HG02588 (cell line): ENCODE data around the gene ANP32A.

Experiments used
- ATAC-seq: cut with Tn5 transposase; IDR thresholded peaks from one replicate; pipeline ENCODE4 v1.9.1; 2021; ENCODE audit warnings: mild to moderate bottlenecking, moderate library complexity; ENCODE audit not compliant: unreplicated experiment

Gene ANP32A

DNA sequence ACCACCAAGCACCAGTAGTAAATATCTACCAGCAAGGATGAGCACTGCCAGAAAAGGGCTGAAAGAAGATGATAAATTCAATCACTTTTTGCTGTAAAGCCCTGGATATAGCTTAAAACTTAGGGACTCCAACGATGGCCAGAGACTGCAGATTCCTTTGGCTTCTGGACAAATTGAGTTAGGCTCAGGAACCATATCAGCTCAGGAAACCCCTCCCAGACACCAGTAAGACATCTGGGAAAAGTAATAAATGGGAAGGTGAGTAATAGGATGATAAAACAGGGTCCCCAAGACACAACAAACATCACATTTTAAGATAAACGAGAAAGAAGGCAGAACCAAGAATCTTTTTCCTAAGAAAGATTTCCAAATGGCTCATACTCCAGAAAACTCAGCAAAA is 65.0 kb downstream of the ANP32A start:
- ATAC-seq, result no peak

DNA sequence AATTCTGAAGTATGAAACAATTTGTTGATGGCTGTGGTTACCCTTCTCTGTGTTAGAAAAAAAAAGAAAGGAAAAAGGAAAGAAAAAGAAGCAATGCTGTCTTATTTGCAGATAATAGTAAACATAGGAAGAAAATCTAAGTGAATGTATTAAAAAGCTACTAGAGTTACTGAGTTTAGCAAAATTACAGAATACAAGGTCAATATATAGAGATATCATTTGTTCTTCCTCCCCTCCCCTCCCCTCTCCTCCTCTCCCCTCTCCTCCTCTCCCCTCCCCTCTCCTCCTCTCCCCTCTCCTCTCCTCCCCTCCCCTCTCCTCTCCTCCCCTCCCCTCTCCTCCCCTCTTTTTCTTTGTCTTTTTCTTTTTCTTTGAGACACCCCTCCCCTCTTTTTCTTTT is 69.1 kb downstream of the ANP32A start:
- no peak for ATAC-seq

DNA sequence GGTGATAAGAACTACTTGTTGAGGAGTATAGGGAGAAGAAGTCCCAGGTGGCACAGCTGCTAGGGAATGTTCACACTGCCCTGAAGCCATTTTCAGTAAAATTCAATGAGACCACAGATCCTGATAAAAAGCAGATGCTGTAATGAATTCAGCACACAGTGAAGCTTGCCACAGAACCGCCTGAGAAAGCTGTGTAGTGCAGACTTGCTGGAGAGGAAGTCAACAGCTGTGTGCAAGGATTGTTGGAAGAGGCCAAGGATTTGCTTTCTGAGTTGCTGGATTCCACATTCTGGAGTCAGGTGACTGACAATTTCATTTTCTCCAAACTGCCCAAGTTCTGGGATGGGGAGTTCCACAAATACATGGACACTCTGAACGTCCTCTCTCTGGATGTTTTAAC is 70.9 kb downstream of the ANP32A start:
- no peak for ATAC-seq

DNA sequence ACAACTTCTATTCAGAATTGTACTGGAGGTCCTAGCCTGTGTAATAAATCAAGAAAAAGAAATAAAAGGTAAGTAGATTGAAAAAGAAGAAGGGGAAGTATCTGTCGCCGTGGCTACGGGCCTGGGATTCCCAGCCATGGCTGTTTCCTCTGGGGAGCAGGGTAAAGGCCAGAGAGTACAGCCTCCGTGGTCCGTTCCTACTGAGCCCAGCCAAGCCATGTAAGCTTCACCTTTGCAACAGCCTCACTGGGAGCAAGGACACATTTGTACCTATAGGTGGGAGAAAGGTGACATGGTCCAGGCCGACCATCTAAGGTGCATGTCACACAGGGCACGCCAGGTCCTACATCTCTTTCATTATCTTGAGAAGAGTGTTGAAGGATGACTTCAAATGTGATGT is 71.3 kb downstream of the ANP32A start:
- ATAC-seq, result no peak

DNA sequence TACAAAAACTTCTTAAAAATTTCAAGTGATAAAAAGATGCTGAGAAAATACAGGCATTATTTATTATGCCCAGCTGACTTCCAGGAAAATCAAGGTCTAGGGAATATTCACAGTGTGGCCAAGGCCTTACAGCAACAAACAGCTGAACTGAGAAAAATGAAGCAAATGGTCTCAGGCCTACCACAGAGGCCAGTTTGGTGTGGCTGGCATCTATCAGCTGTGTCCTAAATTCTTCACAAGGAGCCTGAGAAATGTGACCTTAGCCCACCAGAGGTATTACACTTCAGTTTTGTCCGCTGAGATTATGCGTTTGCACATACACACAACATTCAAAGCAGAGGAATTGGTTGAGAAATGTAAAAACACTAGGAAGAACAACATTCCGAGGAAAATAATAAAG is 77.4 kb downstream of the ANP32A start:
- no peak for ATAC-seq

DNA sequence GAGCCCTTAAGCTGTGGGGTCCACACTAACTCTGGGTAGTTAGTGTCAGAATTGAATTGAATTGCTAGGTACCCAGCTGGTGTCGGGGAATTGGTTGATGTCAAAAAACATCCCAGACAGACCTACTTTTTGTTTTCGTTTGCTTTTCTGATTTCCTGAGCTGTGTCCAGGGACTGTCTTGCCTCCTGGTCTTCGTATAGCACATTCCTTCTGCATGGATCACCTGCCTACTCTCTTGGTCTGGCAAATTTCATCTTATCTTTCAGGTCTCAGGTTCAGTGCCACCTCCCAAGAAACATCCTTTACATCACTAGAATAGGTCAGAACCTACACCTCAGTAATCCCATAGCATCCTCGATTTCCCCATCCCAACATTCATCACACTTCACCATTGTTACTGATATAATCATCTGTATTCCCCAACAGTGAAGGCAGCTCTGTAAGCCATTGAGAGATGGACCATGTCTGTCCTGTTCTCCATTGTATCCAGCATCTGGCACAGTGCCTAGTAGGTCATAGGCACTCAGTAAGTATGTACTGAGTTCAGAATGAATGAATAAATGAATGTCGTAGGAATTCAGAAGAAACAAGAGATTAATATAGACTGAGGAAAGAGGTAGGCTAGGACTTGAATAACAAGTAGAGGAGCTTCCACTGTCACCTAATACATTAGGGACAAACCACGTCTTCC is 81.2 kb downstream of the ANP32A start:
- no peak for ATAC-seq

DNA sequence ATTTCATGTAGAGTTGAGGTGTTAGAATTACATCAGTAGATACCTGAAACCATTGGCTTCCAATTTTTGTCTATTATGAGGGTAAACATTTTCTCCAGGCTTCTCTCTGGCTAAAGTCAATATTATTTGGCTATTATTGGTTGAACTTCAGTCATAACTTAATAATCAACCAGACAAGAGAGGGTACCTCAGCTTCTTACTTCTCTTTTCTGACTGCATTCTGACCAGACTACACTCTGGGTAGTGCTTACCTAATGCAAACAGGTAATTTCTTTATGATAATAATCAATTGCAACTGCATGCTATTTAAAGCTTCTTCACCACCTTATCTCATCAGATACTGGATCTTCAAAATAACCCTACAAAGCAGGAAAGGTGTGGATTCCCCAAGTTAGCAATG is 85.1 kb downstream of the ANP32A start:
- no peak for ATAC-seq

DNA sequence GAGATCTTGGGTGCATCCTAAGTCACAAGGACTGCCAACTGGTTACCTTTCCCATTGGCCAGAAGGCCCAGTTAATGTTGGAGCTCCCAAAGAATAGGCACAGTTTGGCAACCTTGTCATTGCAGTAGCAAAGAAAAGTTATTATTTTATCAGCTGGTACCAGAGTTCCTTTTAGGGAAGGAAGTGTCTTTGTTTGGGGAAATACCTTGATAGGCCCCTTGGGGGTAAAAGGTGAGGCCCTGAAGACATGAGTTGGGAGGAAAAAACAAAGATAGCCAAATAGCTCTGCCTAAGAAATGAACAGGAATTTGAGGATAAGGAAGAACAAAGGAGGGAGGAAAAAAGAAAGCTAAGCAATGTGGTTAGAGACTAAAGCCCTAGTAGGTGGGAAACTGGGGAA is 85.8 kb downstream of the ANP32A start:
- no peak for ATAC-seq

DNA sequence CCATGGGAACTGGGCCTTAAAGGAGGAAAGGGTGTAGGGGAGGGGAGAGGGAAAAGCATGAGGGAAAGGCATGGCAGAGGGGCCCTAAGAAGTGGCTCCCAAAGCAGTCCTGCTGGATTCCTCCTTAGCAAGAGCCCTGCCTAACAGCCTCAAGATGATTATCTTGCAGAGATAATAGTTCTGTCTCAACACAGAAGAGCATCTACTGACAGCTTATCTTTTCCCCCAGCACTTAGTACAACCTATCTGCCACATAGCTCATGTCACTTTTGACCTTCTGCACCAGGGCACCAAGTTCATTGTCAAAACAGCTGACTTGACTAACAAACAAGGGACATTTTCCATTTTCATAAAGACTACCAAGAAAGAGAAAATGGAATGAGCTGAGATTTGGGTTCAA is 86.3 kb downstream of the ANP32A start:
- ATAC-seq, result no peak

DNA sequence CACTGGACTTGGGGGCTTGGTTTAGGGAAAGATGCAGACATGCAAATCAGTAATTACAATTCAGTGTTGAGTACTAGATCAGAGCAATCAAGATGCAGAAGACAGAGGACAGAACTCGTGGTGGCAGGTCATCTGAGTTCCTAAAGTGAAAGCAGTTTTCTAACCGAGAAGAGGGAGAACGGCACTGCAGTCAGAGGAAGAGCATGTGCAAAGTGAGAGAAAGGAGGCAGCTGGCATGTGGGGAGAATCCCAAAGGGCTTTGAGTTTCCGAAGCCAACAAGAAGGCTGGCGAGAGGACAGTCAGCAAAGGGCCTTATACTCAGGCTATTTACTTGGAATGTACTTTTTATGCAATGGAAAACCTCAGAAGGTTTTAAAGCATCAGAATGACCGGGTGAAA is 87.0 kb downstream of the ANP32A start:
- no peak for ATAC-seq

DNA sequence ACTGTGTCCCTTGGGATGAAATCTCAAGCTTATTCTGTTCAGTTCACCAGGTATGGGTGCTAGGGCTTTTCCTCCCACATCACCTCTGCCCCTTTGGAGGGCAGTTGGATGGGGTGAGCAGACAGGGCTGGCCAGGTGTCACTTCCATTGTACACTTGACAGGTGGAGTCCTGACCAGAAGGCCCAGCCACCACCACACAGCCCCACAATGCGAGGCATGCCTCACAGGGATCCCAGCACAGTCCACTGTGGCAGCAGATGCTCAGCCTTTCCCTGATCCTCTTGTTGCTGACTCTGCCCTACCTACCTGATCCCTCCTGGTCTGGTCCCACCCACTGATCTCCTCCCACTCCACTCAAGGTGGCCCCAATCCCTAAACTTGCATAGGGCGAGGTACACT is 88.2 kb downstream of the ANP32A start:
- no peak for ATAC-seq

DNA sequence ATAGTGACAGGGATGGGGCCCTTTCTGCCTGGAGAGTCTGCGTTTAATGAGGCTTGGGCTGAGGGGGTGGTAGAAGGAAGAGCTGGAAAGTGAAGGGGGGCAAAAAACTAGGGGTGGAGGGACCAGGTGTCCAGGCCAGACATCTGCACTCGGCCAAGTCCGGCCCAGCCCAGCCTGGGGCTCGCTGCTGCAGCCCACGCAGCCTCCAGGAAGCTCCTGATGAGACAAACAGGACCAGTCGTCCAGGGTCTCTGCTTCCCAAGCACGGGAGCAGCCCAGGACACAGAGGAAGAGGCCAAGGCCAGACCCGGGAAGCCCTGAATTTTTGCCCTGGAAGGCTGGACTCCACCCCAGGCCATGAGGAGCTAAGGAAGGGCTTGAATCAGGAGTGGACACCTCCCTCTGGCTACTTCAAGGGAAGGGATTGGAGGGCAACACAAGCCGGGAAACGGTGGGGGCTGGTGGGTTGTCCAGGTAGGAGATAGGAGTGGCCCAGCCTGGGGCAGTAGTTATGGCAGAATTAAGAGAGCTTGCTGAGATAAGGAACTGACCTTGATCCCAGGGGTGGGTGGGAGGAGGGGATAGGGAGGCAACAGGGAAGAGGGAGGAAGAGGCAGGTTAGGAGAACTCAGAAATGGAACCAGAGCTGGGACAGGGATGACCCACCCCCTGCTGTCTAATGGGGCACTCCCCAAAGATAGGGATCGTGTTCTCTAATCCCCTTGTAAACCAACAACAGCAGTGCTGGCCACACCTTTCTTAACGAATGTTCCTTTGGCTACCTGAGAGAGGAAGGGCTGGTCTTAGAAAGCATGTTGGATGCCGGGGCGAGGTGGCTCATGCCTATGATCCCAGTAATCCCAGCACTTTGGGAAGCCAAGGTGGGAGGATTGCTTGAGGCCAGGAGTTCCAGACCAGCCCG is 89.5 kb downstream of the ANP32A start:
- ATAC-seq, result no peak

DNA sequence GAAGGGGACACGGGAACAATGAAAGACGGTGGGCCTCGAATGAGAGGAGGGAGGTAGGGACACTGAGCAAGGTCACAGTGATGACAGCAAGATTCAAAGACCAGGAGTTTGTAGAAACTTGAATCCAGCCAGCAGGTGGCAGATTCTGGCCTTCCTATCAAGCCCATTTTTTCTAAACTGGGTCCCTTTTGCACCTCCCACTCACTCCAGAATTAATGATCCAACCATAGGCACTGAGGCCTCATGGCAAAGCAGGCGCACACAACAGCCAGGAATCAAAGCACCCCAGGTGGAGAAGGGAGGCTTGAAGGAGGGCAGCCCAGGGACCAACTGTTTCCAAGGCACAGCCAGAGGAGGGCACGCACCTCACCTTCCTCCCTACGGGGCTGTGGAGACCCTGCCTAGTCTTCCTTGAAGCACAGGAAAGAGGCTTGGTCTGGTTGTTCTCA is 90.2 kb downstream of the ANP32A start:
- ATAC-seq, result no peak

DNA sequence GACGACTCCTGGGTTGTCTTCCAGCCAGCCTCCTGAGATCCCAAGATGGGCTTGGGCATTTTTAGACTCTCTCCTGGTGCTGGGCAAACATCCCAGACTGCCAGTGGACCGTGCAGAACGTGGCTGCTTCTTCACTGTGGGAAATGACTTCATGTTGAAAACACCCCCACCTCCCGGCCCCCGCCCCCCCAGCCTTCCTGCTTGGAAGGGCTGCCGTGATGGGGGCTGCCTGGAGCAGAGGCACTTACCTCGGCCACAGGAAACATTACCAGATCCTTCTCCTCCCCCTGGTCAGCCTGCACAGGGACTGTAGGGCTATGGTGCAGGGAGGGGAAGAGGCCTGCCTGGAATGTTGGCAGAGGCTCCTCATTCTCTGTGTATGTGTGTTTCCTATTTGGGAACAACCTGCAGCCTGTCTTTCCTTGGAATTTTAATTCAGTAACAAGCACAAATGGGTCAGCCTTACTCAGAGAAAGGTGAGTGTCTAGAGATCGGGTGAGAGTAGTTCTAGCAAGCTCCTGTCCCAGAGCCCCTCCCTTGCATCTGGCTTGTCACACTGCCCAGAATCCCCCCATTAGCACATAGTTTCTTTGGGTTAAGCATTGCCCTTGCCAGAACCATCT is 90.8 kb downstream of the ANP32A start:
- no peak for ATAC-seq
